ENCODE measurements around the gene PLAAT4. TPM values are rescaled to one million over a fixed set of nuclear protein-coding genes. Genes with fewer than 3 reads are reported as not detected.

Gene PLAAT4
- total RNA-seq, 4 donors from 2014 or later, result 2.2 to 8.3 (median 6.2) TPM

- TF ChIP-seq POLR2A (IDR thresholded peaks at IDR 0.05) (no peak), CTCF (IDR thresholded peaks at IDR 0.05) (no peak)
- H3K4me3 ChIP-seq (ENCODE audit: low read depth, poor library complexity, severe bottlenecking), result no peak overlapping the region
- 66 to 68% methylated on average over 2 of the region's 2 CpGs for WGBS, 2 donors
- no peak for DNase-seq (ENCODE audit: low spot score in 2 of 2)
- intact Hi-C loops (cut with DNase I; ENCODE audit: low total_unique reads), result no loop called here
Observed at GRCh38 chr11:63502252-63502820, 34.3 kb upstream of the PLAAT4 start.

GRCh38 chr11:63503492-63503891 lies 33.1 kb upstream of the PLAAT4 start:
- no peak overlapping the region for H3K4me3 ChIP-seq (ENCODE audit: low read depth, poor library complexity, severe bottlenecking)
- intact Hi-C loops (cut with DNase I; ENCODE audit: low total_unique reads), result no loop called here
- WGBS, 2 donors, result 77 to 87% methylated on average over 6 of the region's 6 CpGs
- no peak for TF ChIP-seq CTCF (IDR thresholded peaks at IDR 0.05)
- no peak for TF ChIP-seq POLR2A (IDR thresholded peaks at IDR 0.05)
- no peak for DNase-seq (ENCODE audit: low spot score in 2 of 2)

- DNase-seq (ENCODE audit: low spot score in 2 of 2), result no peak
- H3K4me3 ChIP-seq (ENCODE audit: low read depth, poor library complexity, severe bottlenecking), result no peak overlapping the region
- TF ChIP-seq CTCF (IDR thresholded peaks at IDR 0.05) (no peak), POLR2A (IDR thresholded peaks at IDR 0.05) (no peak)
- WGBS, 2 donors, result 87 to 90% methylated on average over 1 of the region's 1 CpG
- intact Hi-C loops (cut with DNase I; ENCODE audit: low total_unique reads), result no loop called here
Observed at GRCh38 chr11:63504054-63504453, 32.6 kb upstream of the PLAAT4 start.

- TF ChIP-seq POLR2A (IDR thresholded peaks at IDR 0.05) (no peak), CTCF (IDR thresholded peaks at IDR 0.05) (no peak)
- no peak overlapping the region for H3K4me3 ChIP-seq (ENCODE audit: low read depth, poor library complexity, severe bottlenecking)
- intact Hi-C loops (cut with DNase I; ENCODE audit: low total_unique reads), result no loop called here
- no peak for DNase-seq (ENCODE audit: low spot score in 2 of 2)
- 64 to 71% methylated on average over 4 of the region's 4 CpGs for WGBS, 2 donors
Observed at GRCh38 chr11:63504933-63505586, 31.5 kb upstream of the PLAAT4 start.

- intact Hi-C loops (cut with DNase I; ENCODE audit: low total_unique reads), result no loop called here
- 66 to 67% methylated on average over 11 to 15 of the region's 15 CpGs for WGBS, 2 donors
Observed at GRCh38 chr11:63505857-63506528, 30.6 kb upstream of the PLAAT4 start, which contains the start of gene LGALS12. LGALS12 (plus strand) TSS chr11:63506084; CDS start chr11:63506459, 375 bp downstream.

More at GRCh38 chr11:63505857-63506528, 30.6 kb upstream of the PLAAT4 start, which contains the start of gene LGALS12:
- DNase-seq (ENCODE audit: low spot score in 2 of 2), result no peak
- H3K4me3 ChIP-seq (ENCODE audit: low read depth, poor library complexity, severe bottlenecking), result no peak within 1 kb of the TSS
- TF ChIP-seq CTCF (IDR thresholded peaks at IDR 0.05), result no peak
- no peak for TF ChIP-seq POLR2A (IDR thresholded peaks at IDR 0.05)
